GM19238 (cell line): Measurements from ENCODE around the gene ART3.

Experiments used
- DNase-seq: peaks from one replicate; pipeline ENCODE4 v3.0.0; 2011; ENCODE audit warnings: low spot score; ENCODE audit not compliant: insufficient read length

ART3 gene

GRCh38 chr4:76072760-76073159, 1.7 kb upstream of the ART3 start:
- no peak for DNase-seq

- no peak for DNase-seq
These were observed 588 bp downstream of the ART3 start for GRCh38 chr4:76074993-76075600.

GRCh38 chr4:76078033-76078613, 3.6 kb downstream of the ART3 start:
- no peak for DNase-seq

- DNase-seq, result no peak
These were observed 9.0 kb downstream of the ART3 start for GRCh38 chr4:76083386-76083988.

GRCh38 chr4:76084542-76084941, 10.0 kb downstream of the ART3 start:
- DNase-seq, result no peak

GRCh38 chr4:76087007-76087769, 12.7 kb downstream of the ART3 start:
- DNase-seq, result no peak

GRCh38 chr4:76088719-76089118, 14.2 kb downstream of the ART3 start:
- no peak for DNase-seq

- peak; percentile 7 for DNase-seq
These were observed 15.8 kb downstream of the ART3 start for GRCh38 chr4:76090241-76090691.

GRCh38 chr4:76091052-76091451, 16.5 kb downstream of the ART3 start:
- no peak for DNase-seq

GRCh38 chr4:76095568-76095967, 21.1 kb downstream of the ART3 start:
- no peak for DNase-seq

- DNase-seq, result no peak
These were observed 21.6 kb downstream of the ART3 start for GRCh38 chr4:76096076-76096475.

- no peak for DNase-seq
These were observed 31.1 kb downstream of the ART3 start for GRCh38 chr4:76105652-76106051.

GRCh38 chr4:76106442-76106841, 31.9 kb downstream of the ART3 start:
- DNase-seq, result no peak

GRCh38 chr4:76108467-76109181, 34.1 kb downstream of the ART3 start:
- DNase-seq, result no peak

GRCh38 chr4:76116821-76117220, 42.3 kb downstream of the ART3 start:
- DNase-seq, result no peak

GRCh38 chr4:76117536-76117935, 43.0 kb downstream of the ART3 start:
- no peak for DNase-seq

- no peak for DNase-seq
These were observed 45.7 kb downstream of the ART3 start for GRCh38 chr4:76120199-76120598.

- DNase-seq, result no peak
These were observed 51.3 kb downstream of the ART3 start for GRCh38 chr4:76125816-76126215.

GRCh38 chr4:76127754-76128153, 53.2 kb downstream of the ART3 start:
- DNase-seq, result no peak

GRCh38 chr4:76141241-76141640, 66.7 kb downstream of the ART3 start:
- no peak for DNase-seq

- no peak for DNase-seq
These were observed 70.0 kb downstream of the ART3 start for GRCh38 chr4:76144546-76144945.
